GM19239 (cell line): ENCODE data around the gene DSCAML1.

ENCODE experiments used
- DNase-seq: peaks from one replicate; pipeline ENCODE4 v3.0.0; 2011; ENCODE audit warnings: low spot score; ENCODE audit not compliant: insufficient read length
- FAIRE-seq: peaks from 2 replicates; lab custom pipeline; 2011; peaks lifted over from hg19 to GRCh38; lab: Jason Lieb, UNC

The DSCAML1 gene

DNA sequence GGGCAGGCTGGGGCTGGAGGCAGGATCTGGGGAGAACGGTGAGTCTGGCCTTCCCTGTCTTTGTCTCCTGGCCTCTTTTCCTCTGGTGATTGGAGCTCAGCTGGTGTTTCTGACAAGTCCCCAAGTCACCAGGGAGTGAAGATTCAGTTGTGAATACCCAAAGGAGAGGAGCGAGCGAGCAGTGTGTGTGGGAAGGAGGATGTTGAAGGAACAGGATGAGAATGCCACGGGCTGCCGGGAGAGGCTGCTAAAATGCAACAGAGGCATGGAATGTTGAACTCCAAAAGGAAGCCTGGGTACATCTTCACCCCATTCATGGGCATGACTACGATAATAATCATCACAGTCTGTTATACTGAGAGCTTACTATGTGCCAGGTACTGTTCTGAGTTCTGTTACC lies 306.1 kb downstream of the DSCAML1 start:
- DNase-seq (no peak), FAIRE-seq (no peak)

DNA sequence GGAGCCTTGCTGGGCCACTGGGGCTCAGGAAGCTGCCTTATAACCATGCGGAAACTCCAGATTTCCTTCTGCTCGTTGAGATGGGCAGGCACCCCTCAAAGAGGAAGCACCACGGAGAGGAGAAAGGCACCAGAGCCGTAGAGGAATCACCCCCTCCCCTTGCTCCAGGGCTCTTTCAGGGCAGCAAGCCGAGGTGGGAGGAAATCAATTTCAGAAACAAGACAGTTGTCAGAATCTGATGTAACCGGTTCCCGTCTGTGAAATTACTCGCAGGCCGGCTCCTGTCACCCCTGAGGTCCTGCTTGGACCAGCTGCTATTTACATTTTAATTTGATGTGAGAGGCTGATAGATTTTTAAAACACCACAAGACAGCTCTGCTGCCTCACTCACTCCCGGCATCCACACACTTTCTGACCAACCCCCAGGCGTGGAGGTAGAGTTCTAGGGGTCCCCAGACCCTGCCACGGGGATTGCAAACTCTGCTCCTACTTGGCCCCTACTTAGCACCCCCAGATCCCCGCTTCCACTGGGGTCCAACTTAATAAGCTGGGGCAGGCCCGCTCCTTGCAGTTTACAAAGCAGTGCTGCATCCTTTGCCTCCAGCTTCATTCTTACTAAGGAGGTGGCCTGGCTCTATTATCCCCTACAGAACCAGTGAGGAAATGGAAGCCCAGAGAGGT lies 306.9 kb downstream of the DSCAML1 start:
- DNase-seq = no peak
- FAIRE-seq = no peak

DNA sequence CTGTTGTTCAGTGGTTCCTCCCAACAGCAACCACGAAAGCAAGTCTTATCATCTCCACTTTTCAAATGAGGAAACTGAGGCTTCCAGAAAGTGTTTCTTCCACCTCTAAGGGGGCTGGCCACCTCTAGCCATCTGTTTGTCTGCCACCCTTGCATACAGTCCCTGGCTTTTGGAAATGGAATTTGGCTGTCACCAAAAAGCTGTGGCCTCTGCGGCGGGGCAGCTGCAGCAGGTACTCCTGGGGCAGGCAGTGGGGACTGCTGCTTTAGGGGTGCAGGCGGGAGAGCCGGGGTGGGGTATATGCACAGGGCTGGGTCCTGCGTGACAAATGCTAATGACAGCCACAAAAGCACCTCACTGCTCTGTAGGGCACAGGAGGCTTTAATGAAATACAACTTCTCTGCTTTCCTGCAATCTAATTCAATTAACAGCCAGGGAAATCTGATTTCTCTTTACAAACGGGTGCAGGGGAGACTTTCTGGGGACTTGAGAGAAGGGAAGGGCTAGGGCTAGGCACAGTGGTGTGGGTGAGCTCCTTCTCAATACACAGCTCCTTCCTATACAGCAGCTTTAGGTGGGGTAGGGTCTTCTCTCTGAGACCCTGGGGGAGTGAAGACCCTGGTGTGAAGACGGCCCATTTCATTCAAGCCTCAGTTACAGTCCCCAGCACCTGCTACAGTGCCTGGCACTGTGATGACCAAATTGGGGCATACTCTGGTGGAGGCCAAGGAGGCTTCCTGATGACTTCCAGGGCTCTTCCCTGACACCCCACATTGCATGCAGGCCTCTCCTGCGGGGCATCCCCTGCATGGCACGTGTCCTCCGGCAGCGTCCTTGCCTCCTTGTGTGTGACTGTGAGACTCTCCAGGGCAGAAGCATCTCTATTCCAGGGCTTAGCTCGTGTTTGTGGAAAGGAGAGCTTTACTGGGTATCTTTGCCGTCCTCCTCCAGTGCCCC lies 307.7 kb downstream of the DSCAML1 start:
- no peak for FAIRE-seq
- no peak for DNase-seq

DNA sequence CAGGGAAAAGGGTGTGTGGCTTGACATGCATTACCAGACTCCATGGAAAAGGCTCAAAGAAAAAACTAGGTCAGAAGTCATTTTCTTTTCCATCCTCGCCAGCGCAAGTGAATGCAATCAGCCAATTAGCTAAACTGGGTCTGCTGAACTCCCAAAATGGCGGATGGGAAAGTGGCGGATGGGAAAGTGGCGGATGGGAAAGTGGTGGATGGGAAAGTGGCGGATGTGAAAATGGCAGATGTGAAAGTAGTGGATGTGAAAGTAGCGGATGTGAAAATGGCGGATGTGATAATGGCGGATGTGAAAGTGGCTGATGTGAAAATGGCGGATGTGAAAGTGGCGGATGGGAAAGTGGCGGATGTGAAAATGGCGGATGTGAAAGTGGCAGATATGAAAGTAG lies 311.0 kb downstream of the DSCAML1 start:
- no peak for FAIRE-seq
- DNase-seq = no peak

DNA sequence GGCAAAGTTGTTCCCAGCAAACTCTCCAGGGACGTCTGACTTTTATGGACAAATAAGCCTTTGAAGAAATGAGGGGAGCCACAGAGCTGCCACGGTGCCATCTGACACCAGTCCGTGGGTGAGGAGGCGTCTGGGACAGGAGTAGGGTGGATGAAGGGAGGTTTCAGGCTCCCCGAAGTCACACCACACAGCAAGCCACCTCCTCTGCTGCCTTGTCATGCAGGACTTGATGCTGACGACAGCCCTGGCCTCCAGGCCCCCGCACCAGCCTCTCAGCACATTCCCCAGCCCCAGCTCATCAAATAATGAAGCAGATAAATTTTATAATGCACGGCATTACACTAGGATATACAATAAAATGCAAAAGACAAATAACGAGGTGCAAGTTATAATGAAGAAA lies 312.9 kb downstream of the DSCAML1 start:
- DNase-seq (no peak), FAIRE-seq (no peak)

DNA sequence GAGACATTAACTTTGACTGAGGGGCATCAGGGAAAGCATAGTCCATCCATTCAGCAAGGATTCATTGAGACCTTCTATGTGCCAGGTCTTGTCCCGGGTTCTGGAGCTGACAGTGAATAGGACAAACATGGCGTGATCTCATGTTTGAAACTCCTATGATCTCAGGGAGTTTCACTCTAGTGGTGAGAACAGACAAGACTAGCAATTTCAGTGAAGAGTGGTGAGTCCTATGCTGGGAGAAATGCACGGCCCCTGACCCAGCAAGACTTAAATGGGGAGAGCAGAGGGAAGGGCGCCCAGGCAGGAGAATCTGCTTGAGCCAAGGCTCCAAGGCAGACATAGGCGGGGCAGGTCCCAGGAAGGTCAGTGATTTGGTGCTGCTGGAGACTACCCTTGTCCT lies 313.6 kb downstream of the DSCAML1 start:
- DNase-seq (no peak), FAIRE-seq (no peak)

DNA sequence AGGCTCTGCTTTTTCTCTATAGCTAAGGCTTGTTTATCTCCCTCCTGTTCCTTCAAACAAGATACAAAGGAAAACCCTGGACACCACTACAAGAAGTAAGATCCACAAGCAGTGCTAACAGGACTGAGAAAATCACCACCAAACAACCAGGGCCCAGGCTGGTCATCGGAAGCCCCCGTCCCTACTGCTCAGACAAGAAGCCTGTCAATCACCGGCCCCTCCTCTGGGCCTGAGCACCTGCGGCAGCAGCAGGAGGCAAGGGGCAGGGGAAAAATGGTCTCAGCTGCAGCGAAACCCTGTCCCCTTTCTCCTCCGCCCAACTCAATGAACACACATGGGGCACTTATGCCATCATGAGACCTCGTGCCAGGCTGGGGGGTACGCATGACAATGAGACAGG lies 314.1 kb downstream of the DSCAML1 start:
- FAIRE-seq = no peak
- DNase-seq = no peak

DNA sequence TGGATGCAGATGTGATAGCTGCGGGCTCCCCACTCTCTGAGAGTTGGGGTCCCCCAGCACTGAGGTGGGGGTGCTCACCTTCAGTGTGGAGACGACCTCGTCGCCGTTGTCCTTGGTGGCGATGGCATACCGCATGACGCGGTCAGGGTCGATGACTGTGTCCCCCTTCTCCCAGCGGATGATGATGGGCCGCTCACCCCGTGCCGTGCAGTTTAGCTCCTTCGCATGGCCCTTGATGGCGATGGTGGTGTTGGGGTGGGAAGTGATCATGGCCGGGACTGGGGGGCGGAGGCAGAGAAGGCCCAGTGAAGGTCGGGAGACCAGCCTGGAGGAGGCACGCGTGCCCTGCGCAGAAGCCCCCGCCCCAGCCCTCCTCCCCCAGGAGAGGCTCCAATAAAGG lies 315.1 kb downstream of the DSCAML1 start:
- no peak for DNase-seq
- FAIRE-seq = no peak

DNA sequence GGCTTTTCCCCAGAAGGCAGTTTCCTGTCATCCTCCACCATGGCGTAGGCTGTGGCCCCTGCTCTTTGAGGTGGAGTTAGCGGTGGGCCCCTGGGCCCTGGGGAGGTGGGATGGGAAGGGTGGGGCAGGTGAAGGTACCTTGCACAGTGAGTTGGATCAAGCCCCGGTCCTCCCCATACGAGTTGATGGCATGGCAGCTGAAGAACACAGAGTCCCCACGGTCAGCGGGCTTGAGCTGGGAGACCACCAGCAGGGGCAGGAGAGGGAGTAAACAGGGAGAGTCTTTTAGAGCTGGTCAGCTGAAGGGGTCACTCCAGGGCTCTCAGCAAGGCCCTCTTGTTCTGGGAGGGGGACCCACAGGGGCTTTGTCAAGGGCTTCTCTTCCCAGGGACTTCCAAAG lies 316.0 kb downstream of the DSCAML1 start:
- DNase-seq (no peak), FAIRE-seq (no peak)

DNA sequence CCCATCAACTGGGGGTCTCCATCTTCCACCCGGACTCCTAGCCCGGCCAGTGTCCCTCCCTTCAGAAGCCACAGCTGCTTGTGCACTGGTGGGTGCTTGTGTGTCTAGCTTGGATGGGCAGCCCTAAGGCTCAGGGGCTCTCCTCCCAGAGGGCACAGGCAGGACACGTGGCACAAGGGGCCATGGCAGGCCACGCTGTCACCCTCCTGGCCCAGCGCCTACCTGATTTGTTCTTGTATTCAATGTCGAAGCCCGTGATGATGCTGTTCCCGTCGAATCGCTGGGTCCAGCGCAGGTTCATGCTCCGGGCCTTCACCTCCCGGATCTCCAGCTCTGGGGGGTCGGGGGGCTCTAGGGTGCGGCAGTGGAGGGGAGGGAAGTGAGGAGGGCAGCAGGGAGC lies 316.8 kb downstream of the DSCAML1 start:
- no peak for DNase-seq
- no peak for FAIRE-seq

DNA sequence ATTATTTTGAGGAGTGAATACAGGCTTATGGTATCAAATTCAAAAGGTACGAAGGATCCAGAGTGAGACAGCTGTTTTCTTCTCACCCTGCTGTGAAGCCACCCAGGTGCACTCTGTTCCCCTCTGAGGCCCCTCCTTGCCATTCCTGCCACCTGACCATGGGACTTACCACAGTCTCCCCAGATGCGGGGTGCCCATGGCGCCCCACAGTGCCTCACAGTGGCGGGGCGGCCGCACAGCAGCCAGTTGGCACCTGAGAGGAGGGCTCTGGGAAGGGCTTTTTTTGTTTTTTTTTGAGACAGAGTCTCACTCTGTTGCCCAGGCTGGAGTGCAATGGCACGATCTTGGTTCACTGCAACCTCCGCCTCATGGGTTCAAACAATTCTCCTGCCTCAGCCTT lies 317.6 kb downstream of the DSCAML1 start:
- FAIRE-seq (no peak), DNase-seq (peak; percentile 39)

DNA sequence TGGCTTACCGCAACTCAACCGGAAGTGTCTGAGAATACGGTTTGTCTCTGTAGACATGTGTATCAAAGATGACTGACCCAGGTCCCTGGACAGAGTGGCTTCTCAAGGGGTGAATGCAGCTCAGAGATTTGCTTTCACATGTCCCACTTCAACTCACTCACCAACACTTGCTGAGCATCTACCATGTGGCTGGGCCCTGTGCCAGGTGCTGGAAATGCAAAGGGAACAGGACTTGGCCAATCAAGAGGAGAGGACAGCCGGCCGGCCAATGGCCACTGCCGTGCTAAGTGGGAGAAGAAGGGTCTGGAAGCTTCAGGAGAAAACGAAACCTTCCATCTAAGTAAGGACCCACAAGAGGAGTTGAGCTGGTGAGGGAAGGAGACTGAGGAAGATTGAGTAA lies 318.1 kb downstream of the DSCAML1 start:
- FAIRE-seq (no peak), DNase-seq (no peak)

DNA sequence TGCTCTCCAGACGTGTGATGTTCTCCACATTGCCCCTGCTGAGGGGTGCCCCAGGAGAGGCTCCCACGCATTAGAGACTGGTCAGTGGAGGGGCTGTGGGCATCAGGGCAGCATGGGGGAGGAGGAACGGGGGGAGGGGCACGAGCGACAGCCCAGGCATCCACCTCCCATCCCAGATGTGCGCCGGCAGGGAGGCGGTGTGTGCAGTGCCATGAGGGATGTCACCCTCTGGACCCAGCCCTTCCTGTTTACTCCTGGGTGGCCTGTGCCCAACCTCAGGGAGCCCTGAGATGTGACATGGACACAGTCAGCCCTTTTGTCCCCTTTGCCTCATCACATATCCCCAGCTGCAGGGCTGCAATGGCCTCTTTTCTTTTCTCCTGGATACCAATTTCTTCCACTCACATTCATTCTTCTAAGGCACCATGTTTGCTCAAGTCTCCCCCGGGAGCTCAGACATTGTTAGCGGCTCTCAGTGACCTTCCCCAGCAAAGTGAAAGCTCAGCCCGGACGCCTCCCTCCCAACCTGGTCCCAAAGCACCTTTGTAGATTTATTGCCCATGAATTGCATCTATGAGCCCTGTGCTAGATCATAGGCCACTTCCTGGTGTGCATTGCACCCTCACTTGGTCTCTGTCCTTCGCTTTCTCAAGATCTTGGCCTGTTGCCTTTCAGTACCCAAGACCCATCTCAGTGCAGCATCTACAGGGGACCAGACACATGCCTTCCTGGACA lies 318.7 kb downstream of the DSCAML1 start:
- no peak for DNase-seq

DNA sequence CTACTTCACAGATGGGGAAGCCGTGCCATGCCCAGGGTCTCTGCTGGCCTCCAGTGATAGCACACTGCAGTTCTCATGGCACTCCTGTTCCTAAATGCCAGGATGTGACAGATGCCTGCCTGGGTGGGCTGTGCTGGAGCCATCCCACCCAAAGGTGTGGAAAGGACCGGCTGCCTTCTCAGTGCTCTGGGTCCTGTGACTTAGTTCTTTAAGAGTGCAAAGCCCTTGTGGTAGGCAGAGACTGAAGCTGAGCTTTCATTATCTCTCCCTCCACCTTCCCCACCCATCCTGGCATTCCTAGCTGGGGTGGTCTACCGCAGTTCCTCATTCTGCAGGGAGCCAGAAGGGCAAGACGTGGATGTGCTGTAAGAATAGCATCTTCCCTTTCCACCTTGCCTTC lies 319.3 kb downstream of the DSCAML1 start:
- DNase-seq = no peak
- FAIRE-seq = no peak

More for the DNA sequence above, 318.7 kb downstream of the DSCAML1 start:
- FAIRE-seq = no peak

DNA sequence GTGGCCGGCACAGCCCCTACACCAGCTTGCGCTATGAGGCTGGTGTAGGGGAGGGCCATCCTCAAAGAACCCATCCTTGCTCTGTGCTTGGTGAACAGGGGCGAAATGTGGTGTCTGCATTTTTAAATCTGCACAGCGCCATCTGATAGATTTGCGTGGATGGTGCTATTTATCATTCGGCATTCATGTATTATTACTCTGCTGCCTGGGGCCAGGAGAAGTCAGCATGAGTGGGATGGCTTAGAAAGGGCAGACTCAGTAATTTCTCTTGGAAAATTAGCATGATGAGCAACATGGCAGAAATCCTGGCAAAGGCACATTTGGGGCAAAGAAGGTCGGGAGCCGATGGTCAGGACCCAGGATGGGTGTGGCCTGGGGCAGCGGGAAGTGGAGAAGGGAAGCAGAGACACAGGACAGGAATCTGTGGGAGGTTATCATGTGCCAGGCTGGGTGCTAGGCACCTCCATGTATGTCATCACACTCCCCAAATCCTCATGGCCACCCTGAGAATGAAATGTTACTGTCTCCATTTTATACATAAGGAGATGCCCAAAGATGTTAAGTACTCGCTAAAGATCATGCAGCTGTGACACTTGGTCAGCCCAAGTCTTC lies 320.4 kb downstream of the DSCAML1 start:
- no peak for FAIRE-seq
- no peak for DNase-seq

DNA sequence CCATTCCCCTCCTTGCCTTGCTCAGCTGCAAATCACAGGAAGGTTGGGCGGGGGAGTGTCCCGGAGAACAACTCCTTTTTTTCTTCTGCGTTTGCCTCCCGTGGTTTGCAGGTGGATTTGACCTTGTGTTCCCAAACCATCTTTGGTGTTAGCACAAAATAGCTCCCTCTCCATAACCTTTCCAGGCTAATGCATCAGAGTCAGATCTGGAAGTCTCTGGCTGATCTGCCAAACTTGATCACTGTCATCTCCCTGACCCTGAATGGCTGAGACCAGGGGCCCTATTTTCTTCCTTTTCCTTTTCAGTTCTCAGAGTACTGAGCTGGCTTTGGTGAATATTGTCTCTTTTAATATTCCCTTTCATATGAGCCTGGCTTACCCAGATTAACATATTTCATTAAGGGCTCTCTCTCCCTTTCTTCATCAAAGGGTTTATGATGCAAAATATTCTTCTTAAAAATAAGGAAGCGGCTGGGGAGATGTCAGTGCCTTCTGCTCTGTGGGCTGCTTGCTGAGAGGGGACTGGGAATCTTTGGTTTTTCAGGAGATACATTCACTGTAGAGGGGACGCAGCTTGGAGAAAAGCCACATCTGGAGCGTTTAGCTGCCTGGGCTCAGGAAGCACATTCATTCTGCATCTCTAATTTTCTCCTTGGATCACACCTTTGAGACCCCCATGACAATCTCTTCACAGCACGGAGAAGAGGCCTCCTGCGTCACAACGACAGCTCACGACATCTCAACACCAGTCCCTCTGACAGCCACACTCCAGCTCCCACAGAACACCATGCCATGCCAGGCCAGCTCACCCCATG lies 321.1 kb downstream of the DSCAML1 start:
- FAIRE-seq = no peak

DNA sequence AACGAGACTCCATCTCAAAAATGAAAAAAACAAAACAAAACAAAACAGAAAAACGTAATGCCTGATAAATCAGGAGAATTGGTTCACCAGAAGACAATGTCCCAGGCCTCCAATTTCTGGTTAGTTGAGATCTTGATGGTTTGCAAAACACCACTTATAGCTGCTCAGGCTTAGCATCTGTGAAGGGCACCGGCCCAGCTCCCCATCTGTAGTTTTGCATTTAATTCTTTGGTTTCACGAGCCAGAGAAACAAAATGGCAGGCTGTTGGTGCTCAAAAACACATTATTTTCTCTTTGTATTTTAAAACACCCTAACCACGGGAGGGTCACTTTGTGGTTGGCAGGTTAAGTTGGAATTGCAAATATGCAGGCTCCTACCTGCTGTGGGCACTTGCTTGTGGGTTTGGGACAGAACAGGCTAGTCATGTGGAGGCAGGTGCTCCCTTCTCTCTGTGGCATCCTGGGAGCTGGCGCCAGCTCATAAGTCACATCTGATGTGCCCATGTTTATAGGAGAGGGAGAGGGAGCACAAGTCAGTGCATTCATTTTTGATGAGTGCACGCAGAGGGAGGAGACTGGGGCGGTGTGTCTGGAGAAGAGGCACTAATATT lies 323.4 kb downstream of the DSCAML1 start:
- no peak for DNase-seq
- FAIRE-seq = no peak

More for the DNA sequence above, 321.1 kb downstream of the DSCAML1 start:
- DNase-seq = no peak

DNA sequence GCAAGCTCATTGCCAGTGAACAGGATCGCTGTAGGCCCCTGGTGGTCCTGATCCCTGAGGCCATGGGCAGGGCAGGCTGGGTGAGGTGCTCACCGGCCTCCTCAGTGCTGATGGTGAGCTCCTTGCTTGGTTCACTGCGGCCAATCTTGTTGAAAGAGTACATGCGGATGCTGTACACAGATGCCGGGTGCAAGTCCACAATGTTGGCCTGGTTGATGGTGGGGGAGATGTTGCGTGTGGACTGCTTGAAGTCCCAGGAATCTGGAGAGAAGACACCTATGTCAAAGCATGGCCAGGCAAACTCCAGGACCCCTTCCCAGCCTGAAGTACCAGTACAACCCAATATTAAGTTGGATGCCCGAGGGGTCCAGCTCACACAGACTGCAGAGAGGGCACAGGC lies 325.2 kb downstream of the DSCAML1 start:
- DNase-seq (no peak), FAIRE-seq (no peak)

DNA sequence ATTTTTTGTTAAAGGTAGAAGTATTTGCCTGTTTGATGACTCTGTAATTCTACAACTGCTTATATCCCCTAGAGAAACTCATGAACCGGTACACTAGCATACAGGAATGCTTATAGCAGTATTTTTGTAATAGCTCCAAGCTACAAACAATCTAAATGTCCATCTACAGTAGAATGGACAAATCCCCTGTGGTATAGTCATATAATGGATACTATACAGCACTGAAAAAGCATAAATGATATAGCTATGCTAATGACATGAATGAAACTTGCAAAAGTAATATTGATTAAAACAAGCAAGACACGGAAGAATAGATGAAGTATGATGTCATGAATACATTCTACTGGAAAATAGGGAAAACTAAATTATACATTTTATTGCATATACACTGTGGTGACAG lies 326.4 kb downstream of the DSCAML1 start:
- no peak for DNase-seq
- no peak for FAIRE-seq
